ENCODE measurements around the gene YJEFN3. TPM values are rescaled to one million over a fixed set of nuclear protein-coding genes. Genes with fewer than 3 reads are reported as not detected.

YJEFN3 gene
- total and polyA plus RNA-seq, 8 donors: 0.43 to 117 (median 3.3) TPM

DNA sequence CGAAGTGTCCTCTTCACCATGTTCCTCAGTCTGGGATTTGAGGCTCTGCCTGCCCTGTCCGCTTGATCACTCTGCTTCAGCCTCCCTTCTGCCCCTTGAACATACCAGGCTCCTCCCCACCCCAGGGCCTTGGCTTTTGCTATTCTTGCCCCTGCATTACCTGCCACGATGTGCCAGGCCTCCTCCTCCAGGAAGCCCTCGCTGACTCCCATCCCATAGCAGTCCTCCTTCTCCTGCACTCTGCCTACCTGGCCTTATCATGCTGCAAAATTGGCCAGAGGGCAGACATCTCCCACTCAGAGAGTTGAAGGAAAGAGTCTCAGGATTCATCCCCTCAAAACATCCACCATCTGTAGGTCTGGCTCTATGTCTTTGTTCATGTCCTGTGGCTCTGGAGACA lies 2.2 kb downstream of the YJEFN3 start:
- Histone ChIP-seq H3K27ac (no peak overlapping the region), H3K36me3 (peaks cover 16 to 44% (median 41%) of the 10 kb centered on the region in 4 donors), H3K4me1 (peaks cover 0 to 39% (median 12%) of the 10 kb centered on the region in 4 donors), H3K9me3 (no peaks in the 10 kb centered on the region), H3K27me3 (peaks cover 0 to 4% (median 0%) of the 10 kb centered on the region in 3 donors), H3K4me3 (no peak overlapping the region)
- intact Hi-C loops (cut with DNase I; ENCODE audit: low total_unique reads): loop anchor here (10.0 kb wide), 1 partner anchor 424 kb away; no protein-coding TSS in a partner anchor
- TF ChIP-seq EP300 (IDR thresholded peaks at IDR 0.05) (no peak), POLR2AphosphoS5 (IDR thresholded peaks at IDR 0.05) (no peak)
- TF ChIP-seq, protein P1, sequence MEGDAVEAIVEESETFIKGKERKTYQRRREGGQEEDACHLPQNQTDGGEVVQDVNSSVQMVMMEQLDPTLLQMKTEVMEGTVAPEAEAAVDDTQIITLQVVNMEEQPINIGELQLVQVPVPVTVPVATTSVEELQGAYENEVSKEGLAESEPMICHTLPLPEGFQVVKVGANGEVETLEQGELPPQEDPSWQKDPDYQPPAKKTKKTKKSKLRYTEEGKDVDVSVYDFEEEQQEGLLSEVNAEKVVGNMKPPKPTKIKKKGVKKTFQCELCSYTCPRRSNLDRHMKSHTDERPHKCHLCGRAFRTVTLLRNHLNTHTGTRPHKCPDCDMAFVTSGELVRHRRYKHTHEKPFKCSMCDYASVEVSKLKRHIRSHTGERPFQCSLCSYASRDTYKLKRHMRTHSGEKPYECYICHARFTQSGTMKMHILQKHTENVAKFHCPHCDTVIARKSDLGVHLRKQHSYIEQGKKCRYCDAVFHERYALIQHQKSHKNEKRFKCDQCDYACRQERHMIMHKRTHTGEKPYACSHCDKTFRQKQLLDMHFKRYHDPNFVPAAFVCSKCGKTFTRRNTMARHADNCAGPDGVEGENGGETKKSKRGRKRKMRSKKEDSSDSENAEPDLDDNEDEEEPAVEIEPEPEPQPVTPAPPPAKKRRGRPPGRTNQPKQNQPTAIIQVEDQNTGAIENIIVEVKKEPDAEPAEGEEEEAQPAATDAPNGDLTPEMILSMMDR (IDR thresholded peaks at IDR 0.05): no peak
- 76 to 88% (median 80%) methylated on average over 4 of the region's 4 CpGs for WGBS, 5 donors
- DNase-seq: no peak

DNA sequence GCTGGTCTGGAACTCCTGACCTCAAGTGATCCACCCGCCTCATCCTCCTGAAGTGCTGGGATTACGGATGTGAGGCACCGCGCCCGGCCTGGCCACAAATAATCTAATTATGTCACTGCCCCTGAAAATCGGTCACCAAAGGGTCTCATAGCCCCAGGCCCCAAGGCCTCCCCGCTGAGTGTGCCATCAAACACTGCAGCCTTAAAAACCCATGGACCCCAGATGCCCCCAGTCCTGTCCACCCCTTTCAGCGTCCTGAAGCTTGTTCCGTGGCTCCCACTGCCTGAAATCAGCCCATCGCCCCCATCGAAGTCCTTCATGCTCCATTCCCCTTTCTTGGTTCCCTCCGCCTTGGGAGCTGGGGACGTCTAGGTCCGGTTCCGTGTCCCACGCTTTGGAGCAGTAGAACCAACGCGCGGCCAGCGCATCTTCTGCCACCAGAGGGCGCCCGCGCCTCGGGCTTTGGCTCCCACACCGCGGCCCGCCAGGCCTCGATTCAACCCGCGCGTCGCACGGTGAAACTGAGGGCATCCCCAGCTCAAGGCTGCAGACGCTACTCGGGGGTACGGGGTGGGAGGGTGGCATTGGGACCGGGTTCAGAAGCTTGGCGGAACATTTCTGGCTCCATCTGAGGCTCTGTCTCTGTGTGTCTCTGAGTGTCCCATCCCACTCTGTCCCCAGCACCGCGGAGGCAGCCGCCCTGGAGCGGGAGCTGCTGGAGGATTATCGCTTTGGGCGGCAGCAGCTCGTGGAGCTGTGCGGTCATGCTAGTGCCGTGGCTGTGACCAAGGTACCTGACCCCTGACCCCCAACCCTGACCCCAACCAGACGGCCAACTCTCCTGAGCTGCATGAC lies 3.5 kb downstream of the YJEFN3 start:
- TF ChIP-seq, protein P1 (IDR thresholded peaks at IDR 0.05): peak in 5 of 7 experiments; percentile 88 to 97 (median 91)
- TF ChIP-seq EP300 (IDR thresholded peaks at IDR 0.05): no peak
- TF ChIP-seq POLR2A (IDR thresholded peaks at IDR 0.05): no peak
- TF ChIP-seq POLR2AphosphoS5 (IDR thresholded peaks at IDR 0.05): peak in 1 of 3 donors; percentile 68
- H3K27me3 ChIP-seq: peaks cover 0 to 15% (median 3%) of the 10 kb centered on the region in 3 donors
- no peak overlapping the region for H3K27ac ChIP-seq
- H3K4me1 ChIP-seq: peaks cover 0 to 29% (median 15%) of the 10 kb centered on the region in 4 donors
- peaks cover 8 to 31% (median 28%) of the 10 kb centered on the region in 4 donors for H3K36me3 ChIP-seq
- peak; percentile 92 for DNase-seq
- no peaks in the 10 kb centered on the region for H3K9me3 ChIP-seq
- no peak overlapping the region for H3K4me3 ChIP-seq
- WGBS, 5 donors: 22 to 25% (median 23%) methylated on average over 21 to 48 of the region's 48 CpGs
- intact Hi-C loops (cut with DNase I; ENCODE audit: low total_unique reads): loop anchor here (10.0 kb wide), 1 partner anchor 423 kb away; no protein-coding TSS in a partner anchor

DNA sequence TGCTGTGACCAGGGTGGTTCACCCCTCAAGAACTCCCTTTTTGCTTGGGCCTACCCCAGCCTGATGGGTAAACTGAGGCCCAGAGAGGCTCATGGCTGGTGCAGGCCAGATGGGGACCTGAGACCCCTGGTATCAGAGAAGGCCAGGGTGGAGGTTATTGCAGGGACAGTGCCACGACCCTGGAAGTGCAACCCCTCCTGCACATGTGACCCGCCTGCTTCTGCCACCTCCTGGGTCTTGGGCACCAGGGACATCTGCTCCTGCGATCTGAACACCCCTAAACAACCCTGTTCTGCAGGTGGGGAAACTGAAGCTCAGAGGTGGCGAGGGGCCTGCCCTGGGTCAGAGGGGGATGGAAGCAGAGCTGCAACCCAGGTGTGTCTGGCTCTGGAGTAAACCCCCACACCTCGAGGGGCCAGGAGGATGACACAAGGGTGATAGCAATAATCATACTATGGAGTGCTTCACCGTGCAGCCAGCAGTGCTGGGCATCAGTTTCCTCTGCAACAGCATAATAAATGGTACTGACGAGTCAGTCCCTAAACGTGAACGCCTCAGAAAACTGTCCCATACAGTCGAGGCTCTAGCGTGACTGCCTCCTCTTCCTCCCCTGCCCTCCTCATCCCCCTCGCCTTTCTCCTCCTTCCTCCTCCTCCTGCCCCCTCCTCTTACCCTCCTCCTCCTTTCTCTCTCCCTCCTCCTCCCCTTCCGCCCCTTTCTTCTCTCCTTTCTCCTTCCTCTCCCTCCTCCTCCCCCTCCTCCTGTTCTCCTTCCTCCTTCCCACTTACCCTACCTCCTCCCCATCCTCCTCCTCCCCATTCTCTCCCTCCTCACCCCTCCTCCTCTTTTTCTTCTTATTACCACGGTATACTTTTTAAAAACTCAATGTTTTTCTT lies 4.3 kb downstream of the YJEFN3 start:
- peaks cover 1 to 35% (median 24%) of the 10 kb centered on the region in 4 donors for H3K4me1 ChIP-seq

More for the DNA sequence above, 4.3 kb downstream of the YJEFN3 start:
- intact Hi-C loops (cut with DNase I; ENCODE audit: low total_unique reads): loop anchor here (10.0 kb wide), 1 partner anchor 422 kb away; no protein-coding TSS in a partner anchor
- TF ChIP-seq, protein P1 (IDR thresholded peaks at IDR 0.05): no peak
- TF ChIP-seq POLR2AphosphoS5 (IDR thresholded peaks at IDR 0.05) (no peak), EP300 (IDR thresholded peaks at IDR 0.05) (no peak), POLR2A (IDR thresholded peaks at IDR 0.05) (no peak)
- Histone ChIP-seq H3K27me3 (peaks cover 0 to 23% (median 12%) of the 10 kb centered on the region in 3 donors), H3K36me3 (peaks cover 0 to 22% (median 20%) of the 10 kb centered on the region in 4 donors), H3K27ac (no peak overlapping the region), H3K4me3 (no peak overlapping the region), H3K9me3 (no peaks in the 10 kb centered on the region)
- WGBS, 5 donors: 64 to 78% (median 75%) methylated on average over 13 to 14 of the region's 14 CpGs
- no peak for DNase-seq
